Activated CD8-positive, alpha-beta T cell treated with anti-CD3 and anti-CD28 coated beads for 36 hours (primary cell): ENCODE data around the gene FUT1. TPM values are rescaled to one million over a fixed set of nuclear protein-coding genes. Genes with fewer than 3 reads are reported as not detected.

Experiments used
- ATAC-seq: fragments of 200-7000 bp; cut with Tn5 transposase; one replicate; pipeline ENCODE4 v1.10.0; 2021; ENCODE audit warnings: mild to moderate bottlenecking, moderate library complexity
- CTCF ChIA-PET: fragments of 350-600 bp; sonication (Branson Sonifier 250); formaldehyde crosslinking; loops from one replicate; lab custom pipeline; 2021; ENCODE audit warnings: antibody characterized with exemption; lab: Charles Lee
- POLR2A ChIA-PET: fragments of 350-600 bp; sonication (Branson Sonifier 250); formaldehyde crosslinking; loops from one replicate; lab custom pipeline; 2021; ENCODE audit warnings: antibody characterized with exemption; lab: Charles Lee
- DNase-seq: peaks from one replicate; pipeline ENCODE4 v3.0.0-alpha.2; 2020
- H3K27ac Mint-ChIP-seq: one replicate; pipeline ENCODE4 v1.8.0; 2021; ENCODE audit warnings: mild to moderate bottlenecking, mixed read lengths
- H3K27me3 Mint-ChIP-seq: one replicate; pipeline ENCODE4 v1.8.0; 2021; ENCODE audit warnings: mixed read lengths
- H3K36me3 Mint-ChIP-seq: one replicate; pipeline ENCODE4 v1.8.0; 2021; ENCODE audit warnings: low read depth, mixed read lengths
- H3K4me1 Mint-ChIP-seq: one replicate; pipeline ENCODE4 v1.8.0; 2021; ENCODE audit warnings: low read depth, mixed read lengths
- H3K4me3 Mint-ChIP-seq: one replicate; pipeline ENCODE4 v1.8.0; 2021; ENCODE audit warnings: mild to moderate bottlenecking, moderate library complexity, mixed read lengths
- H3K9me3 Mint-ChIP-seq: one replicate; pipeline ENCODE4 v1.8.0; 2021; ENCODE audit warnings: mixed read lengths
- intact Hi-C: fragments of 100-400 bp; cut with micrococcal nuclease; formaldehyde crosslinking; loops from one replicate; pipeline ENCODE4 v1.10.0; 2022
- total RNA-seq, 2 experiments: library from RNA; stranded (reverse); gene quantifications; one replicate each; pipeline ENCODE4 v1.2.3, GENCODE V29; 2021
- TF ChIP-seq, protein P1 (sequence below): fragments of 200-600 bp; IDR thresholded peaks from one replicate; pipeline ENCODE4 v1.8.0; 2022; ENCODE audit warnings: antibody characterized with exemption, mild to moderate bottlenecking

Gene FUT1
- total RNA-seq, 2 experiments from 2014 or later, result 0.09 to 0.11 TPM

DNA sequence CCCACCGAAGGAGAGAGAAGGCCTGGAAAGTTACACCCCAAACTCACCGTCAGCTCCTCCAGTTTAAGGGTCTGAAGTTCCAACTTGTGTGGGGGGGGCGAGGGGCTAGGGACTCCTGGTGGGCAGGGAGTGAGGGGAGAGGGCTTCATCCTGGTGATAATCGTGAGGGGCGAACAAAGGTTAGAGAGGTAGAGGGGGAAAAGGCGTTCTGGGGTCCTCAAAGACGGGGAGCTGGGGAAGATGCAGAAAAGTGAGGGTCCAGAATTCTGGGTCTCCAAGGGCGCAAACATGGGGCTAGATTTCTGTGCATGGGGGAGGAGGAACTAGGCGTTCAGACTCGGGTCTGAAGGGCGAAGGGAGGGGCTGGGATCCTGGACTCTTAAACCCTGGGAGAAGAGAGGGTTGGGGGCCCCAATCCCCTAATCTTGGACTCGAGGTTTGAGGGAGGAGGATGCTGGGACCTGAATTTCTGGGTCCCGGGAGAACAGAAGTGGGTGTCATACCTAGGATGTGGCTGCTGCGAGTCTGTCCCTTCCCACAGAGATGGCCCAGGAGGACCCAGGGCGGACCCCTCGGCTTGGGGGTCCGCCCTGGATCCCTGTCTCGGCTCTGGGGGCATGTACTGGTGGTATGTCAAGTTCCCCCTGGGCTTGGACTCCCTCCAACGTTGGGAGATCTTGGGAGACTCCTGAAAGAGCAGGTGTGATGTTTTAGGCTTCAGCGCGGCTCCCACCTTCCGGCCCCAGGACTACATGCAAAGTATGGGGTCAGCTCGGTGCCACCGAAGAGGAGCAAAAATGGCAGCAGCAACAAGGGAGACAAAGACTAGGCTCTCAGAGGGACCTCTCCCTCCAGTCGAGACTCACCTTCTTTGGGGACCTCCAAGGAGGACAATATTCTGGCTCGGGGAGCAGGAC, 37.4 kb downstream of the FUT1 start:
- Mint-ChIP-seq H3K27ac (peak overlapping the region; percentile 87), H3K4me3 (peak overlapping the region; percentile 84), H3K9me3 (peaks cover 4% of the 10 kb centered on the region), H3K4me1 (peaks cover 8% of the 10 kb centered on the region), H3K36me3 (no peaks in the 10 kb centered on the region), H3K27me3 (no peaks in the 10 kb centered on the region)
- TF ChIP-seq, protein P1, sequence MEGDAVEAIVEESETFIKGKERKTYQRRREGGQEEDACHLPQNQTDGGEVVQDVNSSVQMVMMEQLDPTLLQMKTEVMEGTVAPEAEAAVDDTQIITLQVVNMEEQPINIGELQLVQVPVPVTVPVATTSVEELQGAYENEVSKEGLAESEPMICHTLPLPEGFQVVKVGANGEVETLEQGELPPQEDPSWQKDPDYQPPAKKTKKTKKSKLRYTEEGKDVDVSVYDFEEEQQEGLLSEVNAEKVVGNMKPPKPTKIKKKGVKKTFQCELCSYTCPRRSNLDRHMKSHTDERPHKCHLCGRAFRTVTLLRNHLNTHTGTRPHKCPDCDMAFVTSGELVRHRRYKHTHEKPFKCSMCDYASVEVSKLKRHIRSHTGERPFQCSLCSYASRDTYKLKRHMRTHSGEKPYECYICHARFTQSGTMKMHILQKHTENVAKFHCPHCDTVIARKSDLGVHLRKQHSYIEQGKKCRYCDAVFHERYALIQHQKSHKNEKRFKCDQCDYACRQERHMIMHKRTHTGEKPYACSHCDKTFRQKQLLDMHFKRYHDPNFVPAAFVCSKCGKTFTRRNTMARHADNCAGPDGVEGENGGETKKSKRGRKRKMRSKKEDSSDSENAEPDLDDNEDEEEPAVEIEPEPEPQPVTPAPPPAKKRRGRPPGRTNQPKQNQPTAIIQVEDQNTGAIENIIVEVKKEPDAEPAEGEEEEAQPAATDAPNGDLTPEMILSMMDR, result no peak
- ChIA-PET POLR2A (interaction anchor here (0.7 kb wide), 1 partner anchor 834 kb away, joined by 3 read pairs; no protein-coding TSS in a partner anchor), CTCF (interaction anchor here (1.0 kb wide), 2 partner anchors 10 to 24 kb away, joined by 3 read pairs; no protein-coding TSS in a partner anchor)
- intact Hi-C loops, result no loop called here
- ATAC-seq, result no peak
- DNase-seq, result no peak

DNA sequence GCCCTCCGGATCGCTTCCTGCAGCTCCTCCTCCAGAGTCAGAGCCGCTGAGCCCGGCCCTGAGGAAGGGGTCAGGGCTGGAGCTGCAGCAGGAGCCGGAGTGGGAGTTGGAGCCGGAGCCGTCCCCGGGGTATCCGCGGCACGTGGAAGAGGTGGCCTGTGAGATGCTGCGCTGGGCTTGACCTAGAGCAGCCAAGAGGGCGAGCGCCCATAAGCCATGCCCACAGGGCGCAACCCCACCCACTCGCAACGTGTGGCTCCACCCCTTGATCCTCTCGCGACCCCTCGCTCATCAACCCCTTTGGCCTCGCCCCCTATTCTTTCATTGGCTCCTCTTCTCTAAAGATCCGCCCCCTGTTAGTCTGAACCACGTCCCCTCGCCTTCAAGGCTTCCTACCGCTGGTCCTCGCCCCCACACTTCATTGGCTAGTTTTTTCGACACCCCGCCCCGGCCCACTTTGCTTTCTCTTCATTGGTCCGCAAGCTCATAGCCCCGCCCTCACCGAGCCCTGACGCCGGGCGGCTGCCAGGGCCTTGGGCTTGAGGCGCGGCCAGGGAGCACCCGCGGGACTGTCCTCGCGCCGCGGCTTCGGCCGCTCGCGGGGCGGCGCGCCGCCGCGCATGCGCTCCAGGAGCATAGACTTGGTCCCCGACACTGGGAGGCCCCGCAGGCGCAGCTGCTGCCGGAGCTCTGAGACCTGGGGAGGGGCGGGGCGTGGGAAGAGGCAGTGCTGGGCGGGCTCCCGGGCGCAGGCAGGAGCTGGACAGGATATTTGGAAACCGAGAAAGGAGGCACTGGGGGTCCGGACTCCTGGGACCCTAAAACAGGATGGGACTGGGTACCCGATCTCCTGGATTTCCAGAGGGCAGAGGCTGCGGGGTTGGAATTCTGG, 38.3 kb downstream of the FUT1 start:
- H3K27ac Mint-ChIP-seq, result peak overlapping the region; percentile 87
- intact Hi-C loops, result no loop called here
- H3K27me3 Mint-ChIP-seq, result no peaks in the 10 kb centered on the region
- ChIA-PET POLR2A (interaction anchor here (0.7 to 1.3 kb wide), 6 partner anchors 11 to 834 kb away, joined by 3 to 5 read pairs (median 4); partner anchors contain the start of gene BCAT2), CTCF (interaction anchor here (0.9 to 1.7 kb wide), 7 partner anchors 10 to 74 kb away, joined by 3 to 8 read pairs (median 3); no protein-coding TSS in a partner anchor)
- peak; percentile 99 for DNase-seq
- ATAC-seq, result peak; percentile 92
- peaks cover 8% of the 10 kb centered on the region for H3K4me1 Mint-ChIP-seq
- TF ChIP-seq, protein P1, result no peak
- no peaks in the 10 kb centered on the region for H3K36me3 Mint-ChIP-seq
- H3K9me3 Mint-ChIP-seq, result peaks cover 4% of the 10 kb centered on the region
- peak overlapping the region; percentile 84 for H3K4me3 Mint-ChIP-seq

DNA sequence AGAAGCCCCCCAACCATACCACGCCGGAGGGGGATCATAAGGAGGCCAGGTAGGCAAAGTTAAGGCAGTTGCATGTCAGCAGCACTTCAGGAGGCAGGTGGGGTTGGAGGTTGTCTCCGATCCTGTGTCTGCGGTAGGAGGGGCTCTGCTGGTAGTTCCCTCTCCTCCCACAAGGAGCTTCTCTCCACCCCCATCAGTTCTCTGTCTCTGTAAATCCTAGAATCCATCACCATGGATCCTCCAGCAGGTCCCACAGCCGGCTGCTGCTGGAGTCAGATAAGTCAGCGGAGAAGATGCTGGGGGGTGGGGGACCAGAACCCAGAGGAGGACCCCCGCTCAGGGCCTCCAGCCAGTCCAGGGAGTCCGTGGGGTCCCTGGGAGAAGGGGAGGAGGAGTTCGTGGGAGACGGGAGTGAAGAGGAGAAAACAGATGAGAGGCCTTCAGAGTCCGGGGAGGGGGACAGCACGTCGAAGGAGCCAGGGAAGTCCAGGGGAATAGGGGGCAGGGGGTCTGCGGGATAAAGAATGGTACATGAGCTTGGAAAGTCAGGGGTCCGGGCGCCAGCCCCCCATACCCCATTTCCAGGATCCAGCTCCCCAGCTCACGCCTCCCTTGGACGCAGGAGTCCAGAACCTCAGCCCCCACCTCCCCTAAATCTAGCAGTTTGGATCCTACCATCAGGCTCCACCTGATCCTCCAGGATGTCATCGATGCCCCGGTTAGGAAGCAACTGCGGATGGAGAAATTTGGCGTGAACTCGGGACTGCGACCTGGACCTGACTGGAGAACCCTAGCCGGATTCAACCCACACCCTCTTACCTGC, 39.2 kb downstream of the FUT1 start:
- Mint-ChIP-seq H3K36me3 (no peaks in the 10 kb centered on the region), H3K4me3 (peak overlapping the region; percentile 84), H3K4me1 (peaks cover 8% of the 10 kb centered on the region), H3K9me3 (peaks cover 4% of the 10 kb centered on the region), H3K27ac (peak overlapping the region; percentile 20), H3K27me3 (no peaks in the 10 kb centered on the region)
- intact Hi-C loops, result no loop called here
- POLR2A ChIA-PET, result interaction anchor here (1.0 to 1.3 kb wide), 5 partner anchors 12 to 97 kb away, joined by 3 to 5 read pairs (median 4); partner anchors contain the start of gene BCAT2
- CTCF ChIA-PET, result interaction anchor here (0.6 to 1.9 kb wide), 10 partner anchors 16 to 129 kb away, joined by 3 to 8 read pairs (median 4); partner anchors contain the start of gene CA11
- DNase-seq (no peak), ATAC-seq (no peak)
- TF ChIP-seq, protein P1, result no peak

DNA sequence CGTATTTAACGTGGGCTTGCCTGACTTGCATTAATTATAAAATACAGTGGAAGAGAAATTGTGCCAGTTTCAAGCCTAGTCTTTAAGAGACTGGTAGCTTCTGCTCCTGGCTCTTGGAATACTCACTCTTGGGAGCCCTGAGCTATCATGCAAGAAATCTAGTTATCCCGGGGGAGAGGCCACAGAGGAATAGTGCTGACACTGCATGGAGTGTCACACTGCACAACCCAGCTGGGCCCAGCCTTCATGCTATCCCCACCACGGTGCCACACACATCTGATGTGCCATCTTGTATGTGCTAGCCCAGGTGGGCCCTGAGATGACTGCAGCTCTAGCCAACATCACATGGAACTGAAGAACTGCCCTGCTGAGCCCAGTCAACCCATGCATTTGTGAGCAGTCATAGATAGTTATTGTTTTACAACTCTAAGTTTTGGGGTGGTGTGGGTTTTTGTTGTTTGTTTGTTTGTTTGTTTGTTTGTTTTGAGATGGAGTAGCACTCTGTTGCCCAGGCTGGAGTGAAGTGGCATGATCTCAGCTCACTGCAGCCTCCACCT, 41.3 kb downstream of the FUT1 start:
- H3K9me3 Mint-ChIP-seq, result peaks cover 4% of the 10 kb centered on the region
- no peaks in the 10 kb centered on the region for H3K27me3 Mint-ChIP-seq
- intact Hi-C loops, result no loop called here

More for the DNA sequence above, 41.3 kb downstream of the FUT1 start:
- no peak for DNase-seq
- TF ChIP-seq, protein P1, result no peak
- ChIA-PET CTCF (interaction anchor here (0.8 kb wide), 1 partner anchor 35 kb away, joined by 3 read pairs; no protein-coding TSS in a partner anchor), POLR2A (no interaction called here)
- no peaks in the 10 kb centered on the region for H3K36me3 Mint-ChIP-seq
- peaks cover 8% of the 10 kb centered on the region for H3K4me1 Mint-ChIP-seq
- no peak for ATAC-seq
- no peak overlapping the region for H3K4me3 Mint-ChIP-seq
- no peak overlapping the region for H3K27ac Mint-ChIP-seq
